ENCODE data around the gene ENKUR.

DNA sequence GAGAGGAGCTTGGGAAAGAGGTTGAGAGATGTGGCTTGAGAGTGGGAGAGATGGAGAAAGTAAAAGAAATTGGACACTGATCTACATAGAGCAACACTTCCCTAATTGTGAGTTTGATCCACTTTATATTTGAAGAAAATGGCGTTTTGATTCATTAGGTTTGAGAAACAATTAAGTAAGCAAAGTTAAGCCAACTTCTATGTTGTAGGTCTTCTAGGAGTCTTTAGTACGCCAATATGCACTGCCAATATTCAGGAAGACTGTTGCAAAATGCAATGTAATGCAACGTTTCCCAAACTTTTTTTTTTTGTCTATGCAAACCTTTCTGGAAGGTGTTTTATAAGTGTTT lies 56.6 kb downstream of the ENKUR start:
- TF ChIP-seq, protein P1, sequence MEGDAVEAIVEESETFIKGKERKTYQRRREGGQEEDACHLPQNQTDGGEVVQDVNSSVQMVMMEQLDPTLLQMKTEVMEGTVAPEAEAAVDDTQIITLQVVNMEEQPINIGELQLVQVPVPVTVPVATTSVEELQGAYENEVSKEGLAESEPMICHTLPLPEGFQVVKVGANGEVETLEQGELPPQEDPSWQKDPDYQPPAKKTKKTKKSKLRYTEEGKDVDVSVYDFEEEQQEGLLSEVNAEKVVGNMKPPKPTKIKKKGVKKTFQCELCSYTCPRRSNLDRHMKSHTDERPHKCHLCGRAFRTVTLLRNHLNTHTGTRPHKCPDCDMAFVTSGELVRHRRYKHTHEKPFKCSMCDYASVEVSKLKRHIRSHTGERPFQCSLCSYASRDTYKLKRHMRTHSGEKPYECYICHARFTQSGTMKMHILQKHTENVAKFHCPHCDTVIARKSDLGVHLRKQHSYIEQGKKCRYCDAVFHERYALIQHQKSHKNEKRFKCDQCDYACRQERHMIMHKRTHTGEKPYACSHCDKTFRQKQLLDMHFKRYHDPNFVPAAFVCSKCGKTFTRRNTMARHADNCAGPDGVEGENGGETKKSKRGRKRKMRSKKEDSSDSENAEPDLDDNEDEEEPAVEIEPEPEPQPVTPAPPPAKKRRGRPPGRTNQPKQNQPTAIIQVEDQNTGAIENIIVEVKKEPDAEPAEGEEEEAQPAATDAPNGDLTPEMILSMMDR (IDR thresholded peaks at IDR 0.05), result no peak
- TF ChIP-seq POLR2A (IDR thresholded peaks at IDR 0.05), result no peak
